Measurements from ENCODE around the gene SOX5.

- TF ChIP-seq CTCF (IDR thresholded peaks at IDR 0.05) (no peak), EZH2 (IDR thresholded peaks at IDR 0.05; ENCODE audit: borderline replicate concordance, insufficient read depth, low read depth, low read length, poor library complexity, severe bottlenecking) (no peak)
Measured at GRCh38 chr12:23548742-23549141, 400.7 kb downstream of the SOX5 start.

Data from B cell (primary cell).